ENCODE results near the gene REPIN1. TPM values are rescaled to one million over a fixed set of nuclear protein-coding genes. Genes with fewer than 3 reads are reported as not detected.

The REPIN1 gene
- total RNA-seq, 1 donor: 49.2 TPM

DNA sequence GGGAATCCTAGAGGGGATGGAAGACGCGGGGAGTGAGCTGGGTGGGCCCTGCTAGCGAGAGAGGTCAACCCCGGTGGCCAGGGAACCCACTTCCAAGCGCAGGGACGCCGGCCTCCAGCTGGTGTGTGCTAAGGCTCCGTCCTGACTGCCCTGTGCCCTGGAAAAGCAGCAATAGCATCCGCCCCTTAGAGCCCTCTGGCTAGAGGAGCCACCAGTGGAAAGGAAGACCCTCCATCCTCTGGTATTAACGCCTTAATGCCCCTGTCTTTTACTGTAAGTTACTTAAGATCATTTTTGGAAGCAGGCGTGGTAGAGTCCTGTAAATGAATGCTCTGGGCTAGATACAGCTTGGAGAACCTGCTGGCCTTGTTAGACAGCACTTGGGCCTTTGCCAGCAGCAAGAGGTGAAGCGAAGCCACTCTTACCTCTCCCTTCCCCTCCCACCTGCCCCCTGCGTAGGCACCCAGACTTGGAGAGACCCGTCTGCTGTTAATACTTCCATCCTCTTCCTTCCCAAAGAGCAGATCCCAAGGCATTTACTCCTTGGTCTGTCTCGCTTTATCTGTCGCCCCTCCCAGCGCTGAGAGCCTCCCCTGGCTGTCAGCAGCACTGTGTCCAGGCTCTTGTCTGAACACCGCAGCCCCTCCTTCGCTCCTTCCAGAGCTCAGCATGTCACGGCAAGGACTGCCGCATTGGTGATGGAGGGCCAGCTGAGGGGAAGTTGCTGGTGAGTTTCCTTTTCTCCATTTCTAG, 4.6 kb downstream of the REPIN1 start:
- H3K4me1 ChIP-seq (ENCODE audit: insufficient read depth, low read length): peaks cover 41% of the 10 kb centered on the region
- no peaks in the 10 kb centered on the region for H3K9me3 ChIP-seq (ENCODE audit: low read depth, low read length)
- H3K27me3 ChIP-seq (ENCODE audit: insufficient read depth, low read length): no peaks in the 10 kb centered on the region
- no peak overlapping the region for H3K4me3 ChIP-seq (ENCODE audit: low read length)

DNA sequence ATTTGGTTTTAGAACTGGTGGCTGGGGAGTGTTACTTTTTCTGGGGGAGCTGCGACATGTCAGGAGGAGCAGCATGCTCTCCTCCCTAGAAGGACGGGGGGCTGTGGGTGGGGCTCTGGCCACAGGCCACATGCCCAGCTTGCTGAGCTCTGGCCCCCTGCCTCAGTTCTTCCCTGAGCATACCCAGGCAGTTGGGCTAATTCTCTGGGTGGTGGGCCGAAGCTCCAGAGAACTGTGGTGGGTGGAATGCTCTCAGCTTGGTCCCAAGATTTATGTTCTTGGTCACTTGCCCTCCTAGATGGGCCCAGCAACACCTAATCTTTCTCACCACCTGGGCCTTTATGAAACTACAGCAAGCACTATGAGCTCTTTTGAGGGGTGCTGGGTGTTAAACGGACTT, 5.4 kb downstream of the REPIN1 start:
- peaks cover 43% of the 10 kb centered on the region for H3K4me1 ChIP-seq (ENCODE audit: insufficient read depth, low read length)
- H3K9me3 ChIP-seq (ENCODE audit: low read depth, low read length): no peaks in the 10 kb centered on the region
- H3K4me3 ChIP-seq (ENCODE audit: low read length): no peak overlapping the region
- H3K27me3 ChIP-seq (ENCODE audit: insufficient read depth, low read length): no peaks in the 10 kb centered on the region

DNA sequence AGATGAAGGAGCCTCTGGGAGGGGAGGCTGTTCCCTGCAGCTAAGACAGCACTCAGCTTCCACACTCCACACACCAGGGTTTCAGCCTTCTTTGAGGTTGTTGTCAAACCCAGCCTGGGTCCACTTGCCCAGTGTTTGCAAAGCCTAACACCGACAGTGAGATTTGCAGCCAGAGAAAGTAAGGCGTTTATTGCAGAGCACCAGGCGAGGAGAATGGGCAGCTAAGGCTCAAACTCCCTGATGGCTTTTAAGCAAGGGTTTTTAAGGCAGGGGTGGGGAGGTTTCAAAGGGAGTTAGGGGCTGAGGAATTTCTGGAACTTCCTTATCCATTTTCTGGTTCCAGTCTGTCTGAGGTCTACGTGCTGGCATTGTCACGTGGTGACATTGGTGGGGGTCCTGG, 5.8 kb downstream of the REPIN1 start:
- no peak overlapping the region for H3K4me3 ChIP-seq (ENCODE audit: low read length)
- peaks cover 38% of the 10 kb centered on the region for H3K4me1 ChIP-seq (ENCODE audit: insufficient read depth, low read length)
- H3K27me3 ChIP-seq (ENCODE audit: insufficient read depth, low read length): no peaks in the 10 kb centered on the region
- no peaks in the 10 kb centered on the region for H3K9me3 ChIP-seq (ENCODE audit: low read depth, low read length)

DNA sequence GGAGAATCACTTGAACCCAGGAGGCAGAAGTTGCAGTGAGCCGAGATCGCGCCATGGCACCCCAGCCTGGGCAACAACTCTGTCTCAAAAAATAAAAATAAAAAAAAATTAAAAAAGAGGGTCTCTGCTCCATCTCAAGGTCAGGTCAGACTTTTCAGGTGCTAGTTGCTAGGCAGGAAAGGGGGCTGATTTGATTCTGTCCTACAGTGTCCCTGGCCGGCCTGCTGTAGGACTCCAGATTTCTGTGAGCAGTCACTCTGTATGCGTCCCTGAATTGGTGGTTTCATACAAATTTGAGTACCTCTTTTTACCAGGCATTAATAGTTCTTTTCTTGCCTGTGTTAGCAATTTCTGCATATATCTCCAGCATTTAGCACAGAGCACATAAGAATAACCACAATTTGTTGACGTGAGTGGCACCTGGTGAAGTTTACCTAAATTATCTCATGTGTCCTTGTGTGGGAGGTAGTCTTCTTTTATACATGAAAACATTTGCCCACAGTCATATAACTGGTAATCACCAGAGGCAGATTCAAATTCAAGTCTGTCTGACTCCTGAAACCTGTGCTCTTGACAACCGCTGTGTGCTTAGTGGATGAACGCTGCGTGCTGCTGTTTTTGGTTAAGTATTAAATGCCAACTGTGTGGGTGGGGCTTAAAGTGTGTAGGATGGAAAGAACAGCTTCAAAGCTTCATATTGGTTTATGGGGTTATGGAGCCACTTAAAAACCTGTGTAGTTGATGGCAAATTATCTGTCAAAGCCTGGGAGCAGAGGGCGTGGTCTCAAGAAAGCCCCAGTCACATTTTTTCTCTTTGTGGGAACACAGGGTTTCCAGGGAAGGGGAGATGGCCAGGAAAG, 7.3 kb downstream of the REPIN1 start:
- Histone ChIP-seq H3K4me1 (ENCODE audit: insufficient read depth, low read length) (peaks cover 37% of the 10 kb centered on the region), H3K27me3 (ENCODE audit: insufficient read depth, low read length) (no peaks in the 10 kb centered on the region), H3K4me3 (ENCODE audit: low read length) (no peak overlapping the region), H3K9me3 (ENCODE audit: low read depth, low read length) (no peaks in the 10 kb centered on the region)

DNA sequence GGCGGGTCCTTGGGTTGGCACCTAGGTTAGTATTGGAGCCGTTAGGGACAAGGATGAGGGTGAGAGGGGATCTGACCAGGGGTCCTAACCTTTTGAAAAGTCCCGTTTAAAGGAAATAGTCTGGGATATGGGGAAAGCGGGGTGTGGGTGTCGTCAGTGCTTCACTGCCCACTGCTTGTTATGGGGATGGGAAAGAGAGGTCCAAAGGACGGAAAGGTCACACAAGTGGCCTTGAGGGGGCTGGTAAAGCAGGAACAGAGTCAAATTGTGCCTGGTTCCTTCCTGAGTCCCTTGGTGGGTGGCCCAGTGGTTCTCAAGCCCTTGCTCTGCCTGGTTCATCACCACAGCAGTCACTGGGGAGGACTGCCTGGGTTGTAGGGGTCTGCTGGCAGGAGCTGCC, 7.9 kb downstream of the REPIN1 start:
- Histone ChIP-seq H3K4me3 (ENCODE audit: low read length) (no peak overlapping the region), H3K4me1 (ENCODE audit: insufficient read depth, low read length) (peaks cover 37% of the 10 kb centered on the region), H3K27me3 (ENCODE audit: insufficient read depth, low read length) (no peaks in the 10 kb centered on the region), H3K9me3 (ENCODE audit: low read depth, low read length) (no peaks in the 10 kb centered on the region)

DNA sequence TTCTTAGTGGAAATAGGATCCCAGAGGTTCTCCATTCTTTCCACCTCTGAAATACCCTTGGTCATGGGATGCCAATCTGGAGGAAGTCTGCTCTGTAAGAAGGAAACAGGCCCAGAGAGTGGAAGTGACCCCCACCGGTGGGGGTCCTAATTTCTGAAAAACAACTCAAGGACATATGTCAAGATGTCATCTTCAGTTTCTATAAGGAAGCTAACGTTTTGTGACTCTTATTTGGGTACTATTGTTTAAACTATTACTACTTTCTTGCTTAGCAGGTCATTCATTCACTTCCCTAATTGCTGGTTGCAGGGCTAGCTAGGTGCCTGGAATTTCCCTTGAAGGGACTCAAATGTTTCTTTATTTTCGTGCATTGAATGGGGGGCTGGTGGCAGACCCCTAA, 8.6 kb downstream of the REPIN1 start:
- Histone ChIP-seq H3K4me3 (ENCODE audit: low read length) (no peak overlapping the region), H3K9me3 (ENCODE audit: low read depth, low read length) (no peaks in the 10 kb centered on the region), H3K4me1 (ENCODE audit: insufficient read depth, low read length) (peaks cover 37% of the 10 kb centered on the region), H3K27me3 (ENCODE audit: insufficient read depth, low read length) (no peaks in the 10 kb centered on the region)

DNA sequence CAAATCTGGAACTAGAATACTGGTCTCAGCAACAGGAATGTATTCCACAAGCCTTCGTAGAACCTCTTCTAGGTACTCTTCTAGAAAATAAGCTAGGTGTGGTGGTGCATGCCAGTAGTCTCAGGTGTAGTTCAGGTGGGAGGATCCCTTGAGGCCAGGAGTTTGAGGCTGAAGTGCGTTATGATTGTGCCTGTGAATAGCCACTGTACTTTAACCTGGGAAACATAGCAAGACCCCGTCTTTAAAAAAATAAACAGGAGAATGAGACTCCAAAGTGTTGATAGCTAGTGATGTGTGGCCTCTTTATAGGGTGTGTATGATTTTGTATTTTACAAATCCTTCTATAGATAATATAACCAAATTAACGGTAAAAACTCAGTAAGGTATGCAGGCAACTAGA, 9.0 kb downstream of the REPIN1 start:
- Histone ChIP-seq H3K4me3 (ENCODE audit: low read length) (no peak overlapping the region), H3K9me3 (ENCODE audit: low read depth, low read length) (no peaks in the 10 kb centered on the region), H3K27me3 (ENCODE audit: insufficient read depth, low read length) (no peaks in the 10 kb centered on the region), H3K4me1 (ENCODE audit: insufficient read depth, low read length) (peaks cover 37% of the 10 kb centered on the region)

DNA sequence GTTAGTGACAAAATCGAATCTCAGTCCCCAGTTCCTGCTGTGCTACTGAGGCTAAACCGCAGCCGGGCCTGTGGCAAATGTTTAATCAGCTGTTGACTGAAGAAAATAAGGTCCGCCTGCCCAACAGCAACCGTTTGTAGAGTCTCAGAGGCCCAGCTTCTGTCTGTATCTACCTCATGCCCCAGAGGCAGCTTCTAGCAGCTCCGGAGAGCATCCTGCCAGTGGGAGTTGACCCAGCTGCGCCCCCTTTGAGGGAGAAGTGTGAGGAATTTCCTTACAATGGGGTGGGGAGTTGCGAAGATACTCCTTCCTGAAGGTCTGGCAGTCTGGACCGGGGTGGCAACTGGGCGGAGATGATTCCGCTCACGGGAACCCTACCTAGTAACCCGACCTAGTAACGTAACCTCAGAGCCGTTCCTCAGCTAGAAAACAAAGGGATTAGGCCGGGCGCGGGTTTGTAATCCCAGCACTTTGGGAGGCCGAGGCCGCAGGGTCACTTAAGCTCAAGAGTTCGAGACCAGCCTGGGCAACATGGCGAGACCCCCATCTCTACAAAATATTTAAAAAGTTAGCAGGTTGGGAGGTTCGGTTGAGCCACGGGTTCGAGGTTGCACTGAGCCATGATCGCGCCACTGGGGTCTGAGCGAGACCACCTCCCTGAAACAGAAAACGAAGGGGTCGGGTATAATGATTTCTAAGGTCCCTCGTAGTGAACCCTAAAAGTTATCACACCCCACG, 9.7 kb downstream of the REPIN1 start:
- Histone ChIP-seq H3K4me3 (ENCODE audit: low read length) (peak overlapping the region; percentile 78), H3K27me3 (ENCODE audit: insufficient read depth, low read length) (no peaks in the 10 kb centered on the region), H3K4me1 (ENCODE audit: insufficient read depth, low read length) (peaks cover 37% of the 10 kb centered on the region)

DNA sequence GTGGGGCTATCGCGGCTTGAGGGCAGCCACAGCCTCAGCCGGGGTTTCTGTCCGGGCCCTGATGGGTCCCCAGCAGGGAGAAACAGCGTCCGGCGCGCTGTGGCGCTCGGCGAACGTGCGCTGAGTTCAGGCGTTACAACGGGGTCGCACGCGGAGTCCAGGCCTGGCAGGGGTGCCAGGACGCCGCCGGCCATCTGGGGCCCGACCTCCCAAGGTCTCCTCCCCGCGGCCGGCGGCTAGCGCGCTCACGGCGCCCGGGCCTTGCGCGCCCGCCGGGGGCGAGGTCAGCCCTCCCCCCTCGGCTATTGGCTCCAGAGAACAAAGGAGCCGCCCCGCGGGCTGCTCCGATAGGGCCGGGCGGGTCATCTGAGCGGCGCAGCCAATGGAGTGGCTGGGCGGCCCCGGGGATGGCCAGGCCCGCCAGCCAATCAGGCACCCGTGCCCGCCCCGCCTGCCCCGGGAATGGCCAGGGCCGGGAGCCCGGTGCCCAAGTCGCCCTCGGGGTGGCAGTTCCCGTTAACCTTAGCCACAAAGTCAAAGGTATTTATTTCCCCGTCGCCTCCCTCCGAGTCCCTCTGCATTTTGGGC, 10.3 kb downstream of the REPIN1 start, which contains the start of gene ZNF775:
TSS of gene ZNF775 (plus strand) at position 478 of the 588 bp plus-strand sequence. CDS start 9,141 bp downstream, outside the sequence.
- Histone ChIP-seq H3K4me3 (ENCODE audit: low read length) (peak within 1 kb of the TSS; percentile 78), H3K9me3 (ENCODE audit: low read depth, low read length) (no peaks in the 10 kb centered on the region), H3K4me1 (ENCODE audit: insufficient read depth, low read length) (peaks cover 39% of the 10 kb centered on the region), H3K27me3 (ENCODE audit: insufficient read depth, low read length) (no peaks in the 10 kb centered on the region)

More for the DNA sequence above, 9.7 kb downstream of the REPIN1 start:
- H3K9me3 ChIP-seq (ENCODE audit: low read depth, low read length): no peaks in the 10 kb centered on the region

DNA sequence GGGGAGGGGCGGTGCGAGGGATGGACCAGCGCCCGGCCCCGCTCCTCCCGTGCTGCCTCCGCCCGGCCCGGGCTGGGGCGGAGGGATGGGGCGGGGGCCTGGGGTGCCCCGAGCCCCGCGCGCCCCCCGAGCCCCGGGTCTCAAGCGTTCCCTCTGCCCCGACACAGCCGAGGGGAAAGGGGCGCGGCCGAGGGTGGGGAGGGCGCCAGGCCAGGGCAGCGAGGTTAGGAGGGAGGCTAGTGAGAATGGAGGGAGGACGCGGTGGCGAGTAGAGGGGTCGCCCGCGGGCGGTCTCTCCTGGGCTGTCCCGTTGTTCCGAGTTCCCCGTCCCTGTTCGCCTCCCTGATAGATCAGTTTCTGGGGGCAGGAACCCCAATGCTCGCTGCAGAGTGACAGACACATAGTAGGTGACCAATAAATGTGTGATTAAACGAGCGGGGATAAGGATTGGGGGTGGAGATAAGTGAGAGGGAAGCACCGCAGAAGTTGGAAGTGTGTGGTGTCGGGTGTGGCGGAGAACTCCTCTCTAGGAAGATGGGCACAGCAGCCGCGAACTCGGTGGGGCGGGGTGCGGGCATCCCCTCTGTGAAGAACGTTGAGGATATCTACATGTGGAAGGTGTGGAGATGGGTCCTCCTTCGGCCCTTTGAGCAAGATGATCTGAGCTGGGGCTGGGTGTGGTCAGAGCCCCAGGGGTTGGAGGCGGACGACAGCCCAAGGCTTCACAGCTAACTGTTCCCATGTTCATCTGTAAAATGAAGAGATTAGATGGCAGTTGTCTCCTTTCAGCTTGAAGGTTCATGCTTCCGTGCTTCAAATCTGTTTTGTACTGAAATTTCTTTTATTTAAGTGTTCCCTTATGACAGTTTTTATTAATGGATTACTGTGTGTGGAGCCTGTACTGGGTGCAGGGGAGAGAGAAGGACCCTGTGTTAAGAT, 11.1 kb downstream of the REPIN1 start:
- peak overlapping the region; percentile 78 for H3K4me3 ChIP-seq (ENCODE audit: low read length)
- H3K27me3 ChIP-seq (ENCODE audit: insufficient read depth, low read length): no peaks in the 10 kb centered on the region
- peaks cover 46% of the 10 kb centered on the region for H3K4me1 ChIP-seq (ENCODE audit: insufficient read depth, low read length)
- no peaks in the 10 kb centered on the region for H3K9me3 ChIP-seq (ENCODE audit: low read depth, low read length)

DNA sequence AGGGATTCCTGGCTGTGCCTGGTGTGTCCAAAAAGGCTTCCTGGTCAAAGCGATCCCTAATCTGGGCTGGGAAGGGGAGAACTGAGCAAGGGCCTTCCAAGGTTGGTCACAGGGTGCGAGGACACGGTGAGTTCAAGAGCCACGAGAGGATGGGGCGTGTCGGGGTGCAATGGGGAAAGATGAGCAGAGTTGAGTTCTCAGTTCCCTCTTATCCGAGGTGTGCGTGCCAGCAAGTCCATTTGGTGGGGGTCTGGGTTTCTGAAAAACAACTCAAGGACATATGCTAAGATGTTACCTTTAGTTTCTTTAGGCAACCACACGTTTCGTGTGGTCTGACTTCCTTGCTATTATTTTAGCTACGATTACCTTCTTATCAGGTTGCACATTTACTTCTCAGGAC, 11.8 kb downstream of the REPIN1 start:
- Histone ChIP-seq H3K4me3 (ENCODE audit: low read length) (no peak overlapping the region), H3K4me1 (ENCODE audit: insufficient read depth, low read length) (peaks cover 52% of the 10 kb centered on the region), H3K27me3 (ENCODE audit: insufficient read depth, low read length) (no peaks in the 10 kb centered on the region)

DNA sequence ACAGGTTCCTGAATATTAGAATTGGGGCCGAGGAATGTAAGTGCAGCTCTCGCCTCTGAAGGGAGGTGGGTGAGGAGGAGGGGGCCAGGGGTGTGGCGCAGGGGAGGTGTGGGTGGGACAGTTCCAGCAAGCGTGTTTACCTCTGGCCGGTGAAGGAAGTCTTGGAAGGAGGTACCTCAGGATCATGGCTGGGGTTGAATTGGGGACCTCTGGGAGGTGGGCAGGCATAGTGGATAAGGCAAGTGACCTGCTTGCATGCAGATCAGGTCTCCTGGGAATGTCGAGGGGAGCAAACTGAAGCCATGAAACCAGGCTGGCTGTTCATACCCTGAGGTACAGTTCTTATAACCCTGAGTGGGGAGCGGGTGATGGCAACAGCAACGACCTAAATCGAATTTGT, 12.5 kb downstream of the REPIN1 start:
- Histone ChIP-seq H3K9me3 (ENCODE audit: low read depth, low read length) (no peaks in the 10 kb centered on the region), H3K27me3 (ENCODE audit: insufficient read depth, low read length) (no peaks in the 10 kb centered on the region), H3K4me1 (ENCODE audit: insufficient read depth, low read length) (peaks cover 52% of the 10 kb centered on the region), H3K4me3 (ENCODE audit: low read length) (no peak overlapping the region)

More for the DNA sequence above, 11.8 kb downstream of the REPIN1 start:
- no peaks in the 10 kb centered on the region for H3K9me3 ChIP-seq (ENCODE audit: low read depth, low read length)

DNA sequence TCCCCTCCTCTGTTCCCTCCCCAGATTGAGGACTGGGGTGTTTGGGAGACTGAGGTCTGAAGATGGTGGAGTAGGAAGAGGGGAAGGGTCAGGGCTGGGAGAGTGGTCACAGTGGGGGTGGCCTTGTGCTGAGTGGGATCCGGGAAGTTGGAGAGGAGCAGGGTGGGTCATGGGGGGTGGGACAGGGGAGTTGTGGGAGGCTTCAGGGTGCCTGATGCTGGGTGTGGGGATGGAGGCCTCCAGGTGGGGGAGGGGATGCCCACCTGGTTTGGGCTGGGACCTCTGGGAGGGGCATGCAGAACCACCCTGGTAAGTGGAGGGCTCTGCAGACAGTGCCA, 13.1 kb downstream of the REPIN1 start:
- Histone ChIP-seq H3K4me1 (ENCODE audit: insufficient read depth, low read length) (peaks cover 45% of the 10 kb centered on the region), H3K4me3 (ENCODE audit: low read length) (no peak overlapping the region), H3K27me3 (ENCODE audit: insufficient read depth, low read length) (no peaks in the 10 kb centered on the region), H3K9me3 (ENCODE audit: low read depth, low read length) (no peaks in the 10 kb centered on the region)
